Measurements from ENCODE around the gene MC2R. TPM values are rescaled to one million over a fixed set of nuclear protein-coding genes. Genes with fewer than 3 reads are reported as not detected.

MC2R gene
- total RNA-seq, 1 experiment from 2014 or later, result not detected

GRCh38 chr18:13932285-13933025 lies 17.1 kb upstream of the MC2R start:
- Histone ChIP-seq H4K20me1 (ENCODE audit: insufficient read depth) (no peaks in the 10 kb centered on the region), H2AFZ (ENCODE audit: low read depth, low read length, poor library complexity, severe bottlenecking) (no peak overlapping the region), H3K9ac (ENCODE audit: low read length) (no peak overlapping the region), H3K4me3 (replicated peaks in 1 of 2; ENCODE audit: low read depth in 1 of 2, low read length in 2 of 2) (no peak overlapping the region), H3K4me2 (ENCODE audit: low read length) (no peak overlapping the region), H3K36me3 (ENCODE audit: control insufficient read depth in 1 of 2, insufficient read depth in 2 of 2, low read length in 2 of 2) (no peaks in the 10 kb centered on the region), H3K9me2 (ENCODE audit: insufficient read depth) (no peaks in the 10 kb centered on the region), H3K27me3 (ENCODE audit: insufficient read depth, low read length) (no peaks in the 10 kb centered on the region), H3K27ac (ENCODE audit: low read depth, low read length) (no peak overlapping the region), H3K79me2 (ENCODE audit: insufficient read depth, low read length) (no peaks in the 10 kb centered on the region), H3K4me1 (ENCODE audit: control insufficient read depth in 1 of 2, insufficient read depth in 2 of 2, low read length in 2 of 2) (no peaks in the 10 kb centered on the region), H3K9me3 (ENCODE audit: control insufficient read depth in 1 of 2, insufficient read depth in 1 of 2, low read depth in 1 of 2, low read length in 2 of 2) (0 out of 4 replicates have a peak, but pooled peaks cover 5 to 8% of the 10 kb centered on the region in 2 experiments)
- POLR2A ChIA-PET, result no interaction called here
- no peak for DNase-seq (ENCODE audit: low read depth, low spot score)
- TF ChIP-seq CTCF (IDR thresholded peaks at IDR 0.05 in 2 of 3, conservative IDR thresholded peaks at IDR 0.05 in 1 of 3; ENCODE audit: borderline replicate concordance in 1 of 3, insufficient read depth in 1 of 3, low read depth in 2 of 3, low read length in 2 of 3), result no peak
- no peak for TF ChIP-seq YY1 (IDR thresholded peaks at IDR 0.05; ENCODE audit: extremely low read depth, insufficient replicate concordance, low read depth, low read length)
- TF ChIP-seq EZH2 (IDR thresholded peaks at IDR 0.05), result no peak
- TF ChIP-seq JUND (IDR thresholded peaks at IDR 0.05), result no peak
- no peak for TF ChIP-seq POLR2AphosphoS5 (IDR thresholded peaks at IDR 0.05; ENCODE audit: low read depth, low read length)
- no peak for TF ChIP-seq SIN3A (IDR thresholded peaks at IDR 0.05; ENCODE audit: low read depth)
- no peak for TF ChIP-seq ELF1 (IDR thresholded peaks at IDR 0.05; ENCODE audit: borderline replicate concordance, low read depth)
- TF ChIP-seq, protein P1, sequence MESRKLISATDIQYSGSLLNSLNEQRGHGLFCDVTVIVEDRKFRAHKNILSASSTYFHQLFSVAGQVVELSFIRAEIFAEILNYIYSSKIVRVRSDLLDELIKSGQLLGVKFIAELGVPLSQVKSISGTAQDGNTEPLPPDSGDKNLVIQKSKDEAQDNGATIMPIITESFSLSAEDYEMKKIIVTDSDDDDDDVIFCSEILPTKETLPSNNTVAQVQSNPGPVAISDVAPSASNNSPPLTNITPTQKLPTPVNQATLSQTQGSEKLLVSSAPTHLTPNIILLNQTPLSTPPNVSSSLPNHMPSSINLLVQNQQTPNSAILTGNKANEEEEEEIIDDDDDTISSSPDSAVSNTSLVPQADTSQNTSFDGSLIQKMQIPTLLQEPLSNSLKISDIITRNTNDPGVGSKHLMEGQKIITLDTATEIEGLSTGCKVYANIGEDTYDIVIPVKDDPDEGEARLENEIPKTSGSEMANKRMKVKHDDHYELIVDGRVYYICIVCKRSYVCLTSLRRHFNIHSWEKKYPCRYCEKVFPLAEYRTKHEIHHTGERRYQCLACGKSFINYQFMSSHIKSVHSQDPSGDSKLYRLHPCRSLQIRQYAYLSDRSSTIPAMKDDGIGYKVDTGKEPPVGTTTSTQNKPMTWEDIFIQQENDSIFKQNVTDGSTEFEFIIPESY (IDR thresholded peaks at IDR 0.05; ENCODE audit: extremely low read depth, insufficient replicate concordance, low read length), result no peak
- no peak for TF ChIP-seq CBX3 (IDR thresholded peaks at IDR 0.05; ENCODE audit: low read depth)
- TF ChIP-seq POLR2A (IDR thresholded peaks at IDR 0.05; ENCODE audit: borderline replicate concordance, extremely low read depth, insufficient read depth, insufficient read length), result no peak
- no peak for TF ChIP-seq ZNF274 (IDR thresholded peaks at IDR 0.05; ENCODE audit: low read depth, low read length)
- TF ChIP-seq, protein P2, sequence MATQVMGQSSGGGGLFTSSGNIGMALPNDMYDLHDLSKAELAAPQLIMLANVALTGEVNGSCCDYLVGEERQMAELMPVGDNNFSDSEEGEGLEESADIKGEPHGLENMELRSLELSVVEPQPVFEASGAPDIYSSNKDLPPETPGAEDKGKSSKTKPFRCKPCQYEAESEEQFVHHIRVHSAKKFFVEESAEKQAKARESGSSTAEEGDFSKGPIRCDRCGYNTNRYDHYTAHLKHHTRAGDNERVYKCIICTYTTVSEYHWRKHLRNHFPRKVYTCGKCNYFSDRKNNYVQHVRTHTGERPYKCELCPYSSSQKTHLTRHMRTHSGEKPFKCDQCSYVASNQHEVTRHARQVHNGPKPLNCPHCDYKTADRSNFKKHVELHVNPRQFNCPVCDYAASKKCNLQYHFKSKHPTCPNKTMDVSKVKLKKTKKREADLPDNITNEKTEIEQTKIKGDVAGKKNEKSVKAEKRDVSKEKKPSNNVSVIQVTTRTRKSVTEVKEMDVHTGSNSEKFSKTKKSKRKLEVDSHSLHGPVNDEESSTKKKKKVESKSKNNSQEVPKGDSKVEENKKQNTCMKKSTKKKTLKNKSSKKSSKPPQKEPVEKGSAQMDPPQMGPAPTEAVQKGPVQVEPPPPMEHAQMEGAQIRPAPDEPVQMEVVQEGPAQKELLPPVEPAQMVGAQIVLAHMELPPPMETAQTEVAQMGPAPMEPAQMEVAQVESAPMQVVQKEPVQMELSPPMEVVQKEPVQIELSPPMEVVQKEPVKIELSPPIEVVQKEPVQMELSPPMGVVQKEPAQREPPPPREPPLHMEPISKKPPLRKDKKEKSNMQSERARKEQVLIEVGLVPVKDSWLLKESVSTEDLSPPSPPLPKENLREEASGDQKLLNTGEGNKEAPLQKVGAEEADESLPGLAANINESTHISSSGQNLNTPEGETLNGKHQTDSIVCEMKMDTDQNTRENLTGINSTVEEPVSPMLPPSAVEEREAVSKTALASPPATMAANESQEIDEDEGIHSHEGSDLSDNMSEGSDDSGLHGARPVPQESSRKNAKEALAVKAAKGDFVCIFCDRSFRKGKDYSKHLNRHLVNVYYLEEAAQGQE (IDR thresholded peaks at IDR 0.05; ENCODE audit: low read depth), result no peak
- TF ChIP-seq SP1 (IDR thresholded peaks at IDR 0.05; ENCODE audit: low read depth), result no peak
- no peak for TF ChIP-seq RAD21 (IDR thresholded peaks at IDR 0.05; ENCODE audit: low read depth)
- no TSS peak for BruUV-seq (replicated peaks)
- no peak for ATAC-seq
- RAD21 ChIA-PET (ENCODE audit: low non-redundant PET in 1 of 2, low total read pairs in 2 of 2, uncharacterized antibody in 2 of 2, unreplicated experiment in 2 of 2), result no interaction called here
- CTCF ChIA-PET, result no interaction called here
- intact Hi-C loops (cut with micrococcal nuclease), result no loop called here
